DMS53 treated with DMSO at 0.1 percent for 48 hours (cell line): ENCODE measurements around the gene SATB2.

Experiments used
- DNase-seq: peaks from one replicate; lab custom pipeline; 2025; ENCODE audit not compliant: unreplicated experiment; lab: John Stamatoyannopoulos, UW

The SATB2 gene

GRCh38 chr2:199407421-199407820 lies 50.3 kb downstream of the SATB2 start:
- no peak for DNase-seq

- no peak for DNase-seq
Observed at GRCh38 chr2:199405241-199405640, 52.5 kb downstream of the SATB2 start.

- DNase-seq: no peak
Observed at GRCh38 chr2:199404841-199405240, 52.9 kb downstream of the SATB2 start.

- DNase-seq: no peak
Observed at GRCh38 chr2:199395311-199395710, 62.4 kb downstream of the SATB2 start.

DNA sequence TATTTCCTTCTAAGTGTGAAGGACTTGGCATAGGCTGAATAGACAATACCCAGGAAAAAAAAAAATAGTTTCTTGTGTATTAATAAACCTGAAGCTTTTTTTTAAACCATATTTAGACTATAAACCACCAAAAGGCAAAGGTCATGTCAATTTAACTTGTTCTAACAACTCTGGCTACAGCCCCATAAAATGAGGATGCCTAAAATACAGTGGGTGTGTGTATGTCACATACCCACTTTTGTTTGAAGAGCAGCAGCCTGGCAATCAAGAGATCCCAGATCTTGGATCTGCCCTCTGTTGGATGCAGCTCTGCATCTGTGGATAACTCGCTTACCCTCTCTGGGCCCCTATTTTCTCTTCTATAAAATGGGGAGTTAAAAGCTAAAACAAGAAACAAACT lies 65.4 kb downstream of the SATB2 start:
- DNase-seq: no peak

DNA sequence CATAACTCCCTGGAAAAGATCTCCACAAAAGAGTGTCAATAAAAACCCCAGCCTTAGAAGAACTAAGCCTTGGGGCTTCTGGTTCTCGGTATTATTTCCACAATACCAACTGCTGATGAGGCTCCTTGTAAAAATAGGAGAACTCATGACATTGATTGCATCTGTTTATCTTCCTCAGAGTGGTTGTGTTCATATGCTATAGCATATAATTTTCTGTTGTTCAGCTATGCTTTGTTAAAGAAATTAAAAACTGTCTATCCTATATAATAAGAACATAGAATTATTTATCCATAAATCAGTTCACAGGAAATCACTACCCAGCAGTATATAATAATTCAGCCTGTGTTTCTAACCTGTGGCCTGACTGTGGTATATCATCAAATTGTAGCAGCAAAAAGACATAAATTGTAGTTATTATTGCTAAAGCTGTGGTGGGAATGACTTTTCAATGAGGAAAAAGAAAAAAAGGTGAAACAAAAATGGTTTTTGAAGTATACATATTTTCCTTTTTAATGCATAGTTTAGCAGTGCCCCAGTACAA lies 68.9 kb downstream of the SATB2 start:
- no peak for DNase-seq

DNA sequence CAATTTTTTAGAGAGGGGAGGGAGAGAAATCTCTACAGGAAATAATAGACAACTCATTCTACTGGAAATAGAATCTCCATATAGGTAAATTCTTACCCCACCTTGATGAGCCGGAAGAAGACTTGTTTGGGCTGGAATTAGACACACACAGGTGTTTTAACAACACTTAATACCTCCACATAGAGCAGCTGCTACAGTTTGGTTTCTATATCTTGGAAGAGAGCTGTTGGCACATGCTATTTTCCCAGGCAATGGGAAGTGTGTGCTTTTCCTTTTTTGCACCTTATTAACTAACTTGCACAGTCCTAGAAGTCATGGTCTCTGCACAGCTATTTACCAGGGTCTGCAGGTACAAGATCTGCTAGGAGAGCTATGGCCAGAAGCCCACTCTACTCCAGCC lies 73.7 kb downstream of the SATB2 start:
- peak; percentile 20 for DNase-seq

DNA sequence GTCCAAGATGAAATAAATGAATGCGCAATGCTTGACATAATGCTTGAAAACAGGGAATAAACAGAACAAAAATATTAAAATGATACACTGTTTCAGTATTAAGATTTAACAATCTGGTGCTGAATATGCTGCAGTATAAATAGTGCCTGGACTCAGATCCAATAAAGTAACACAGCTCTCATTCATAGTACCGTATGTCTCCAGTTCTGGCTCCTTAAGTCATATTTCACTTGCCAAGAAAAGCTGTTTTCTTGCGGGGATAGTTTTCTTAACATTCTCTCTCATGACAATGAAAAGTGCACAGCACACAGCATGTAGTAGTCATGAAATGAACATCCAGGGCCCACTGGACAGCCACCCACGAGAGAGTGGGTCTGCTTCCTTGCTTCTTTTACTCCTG lies 74.7 kb downstream of the SATB2 start:
- DNase-seq: no peak

DNA sequence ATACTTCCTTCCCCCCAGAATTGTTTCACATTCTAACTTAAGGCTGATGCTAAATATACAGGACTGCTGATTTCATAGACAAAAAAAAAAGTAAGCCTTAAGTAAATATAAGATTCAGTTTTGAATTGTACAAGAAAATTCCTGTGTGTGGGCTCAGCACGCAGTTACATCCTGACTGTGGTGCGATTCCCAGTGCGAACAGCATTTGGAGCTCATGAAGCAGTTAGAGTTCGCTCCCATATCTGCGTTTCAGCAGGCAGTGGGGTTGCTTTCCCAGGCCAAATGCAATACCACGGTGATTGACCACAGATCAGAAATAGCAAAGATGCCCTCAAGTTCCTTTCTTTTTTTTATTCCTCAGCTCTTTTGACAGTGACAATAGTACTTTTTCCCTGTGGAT lies 75.6 kb downstream of the SATB2 start:
- no peak for DNase-seq

- no peak for DNase-seq
Observed at GRCh38 chr2:199381531-199381930, 76.2 kb downstream of the SATB2 start.

- peak; percentile 87 for DNase-seq
Observed at GRCh38 chr2:199378948-199379650, 78.6 kb downstream of the SATB2 start.

DNA sequence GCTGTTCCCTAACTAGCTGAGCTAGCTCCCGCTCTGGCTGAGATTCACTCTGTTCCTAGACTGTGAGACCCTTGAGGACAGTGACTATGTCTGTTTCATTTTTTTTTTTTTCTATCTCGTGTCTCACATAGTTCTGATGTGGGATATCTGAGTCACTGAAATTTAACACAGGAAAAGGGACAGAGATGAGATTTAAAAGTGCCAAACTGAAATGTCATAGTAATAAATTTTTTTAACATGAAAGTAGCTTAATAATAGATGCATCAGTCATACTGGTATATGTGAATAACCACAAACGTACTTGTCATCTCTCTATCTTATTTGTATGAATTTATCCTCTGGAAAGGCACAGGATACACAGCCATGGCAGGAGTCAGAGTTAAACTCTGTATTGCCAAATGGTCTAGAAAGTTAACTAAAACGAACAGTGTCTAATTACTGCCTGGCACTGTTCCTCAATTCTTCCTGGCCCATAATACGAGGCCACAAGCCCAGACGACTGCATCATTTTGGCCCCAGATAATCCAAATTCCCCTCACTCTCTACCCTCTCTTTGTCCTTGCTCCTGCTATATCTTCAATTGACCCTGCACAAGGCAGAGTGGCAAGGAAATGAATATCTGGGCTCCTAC lies 87.5 kb downstream of the SATB2 start:
- DNase-seq: no peak

DNA sequence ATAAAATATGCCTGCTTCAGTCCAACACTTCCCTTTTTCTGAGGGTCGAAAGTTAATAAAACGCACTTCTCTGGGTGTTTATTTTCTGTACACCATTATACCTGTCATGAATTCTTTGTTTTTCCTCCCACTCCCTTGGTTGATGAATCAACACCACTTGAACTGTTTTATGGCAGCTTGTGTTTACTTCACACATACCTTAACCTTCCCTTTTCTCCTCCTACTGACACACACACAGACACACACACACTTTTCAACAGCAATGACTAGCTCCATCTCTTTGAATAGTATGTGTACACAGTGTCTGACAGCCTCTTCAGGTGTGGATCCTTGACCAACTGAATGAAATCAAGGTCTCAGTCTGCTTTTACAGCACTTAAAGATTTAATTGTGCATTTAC lies 91.3 kb downstream of the SATB2 start:
- DNase-seq: peak; percentile 98

GRCh38 chr2:199364153-199364552 lies 93.6 kb downstream of the SATB2 start:
- peak; percentile 76 for DNase-seq

- DNase-seq: no peak
Observed at GRCh38 chr2:199356412-199356811, 101.3 kb downstream of the SATB2 start.

- DNase-seq: no peak
Observed at GRCh38 chr2:199348871-199349270, 108.9 kb downstream of the SATB2 start.

DNA sequence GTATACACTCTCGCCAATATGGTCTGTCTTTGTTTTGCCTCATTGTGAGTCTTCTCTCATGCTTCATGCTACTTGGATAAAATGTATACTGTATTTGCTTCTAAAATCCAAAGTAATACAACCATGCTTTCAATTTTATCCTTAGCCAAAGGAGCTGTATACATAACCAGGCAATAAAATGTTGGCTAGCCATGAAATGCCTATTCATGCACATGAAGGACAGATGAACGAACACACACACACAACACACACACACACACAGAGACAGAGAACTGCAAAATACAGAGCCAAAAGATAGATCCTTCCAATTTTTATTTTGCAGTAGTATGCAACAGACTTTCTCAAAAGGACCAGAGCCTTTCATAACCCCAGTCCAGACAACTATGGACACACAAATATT lies 113.7 kb downstream of the SATB2 start:
- DNase-seq: no peak

DNA sequence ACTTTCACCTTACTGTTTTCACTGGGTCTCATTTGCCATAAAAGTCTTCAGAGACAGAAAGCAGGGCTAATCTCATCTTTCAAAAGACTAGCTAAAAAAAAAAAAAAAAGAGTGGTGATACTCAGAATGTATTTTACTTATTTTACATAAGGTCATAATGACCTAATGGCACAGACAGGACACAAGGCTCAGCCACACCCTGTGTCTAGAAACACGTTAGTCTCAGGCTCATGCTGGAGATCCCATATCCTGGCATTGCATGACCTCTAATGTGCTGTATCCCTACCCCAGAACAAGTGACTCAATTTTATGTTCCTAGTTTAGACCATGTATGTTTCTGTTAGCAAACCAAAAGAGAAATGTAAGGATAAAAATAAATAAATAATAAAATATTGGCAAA lies 115.4 kb downstream of the SATB2 start:
- no peak for DNase-seq

GRCh38 chr2:199341123-199341522 lies 116.6 kb downstream of the SATB2 start:
- no peak for DNase-seq

DNA sequence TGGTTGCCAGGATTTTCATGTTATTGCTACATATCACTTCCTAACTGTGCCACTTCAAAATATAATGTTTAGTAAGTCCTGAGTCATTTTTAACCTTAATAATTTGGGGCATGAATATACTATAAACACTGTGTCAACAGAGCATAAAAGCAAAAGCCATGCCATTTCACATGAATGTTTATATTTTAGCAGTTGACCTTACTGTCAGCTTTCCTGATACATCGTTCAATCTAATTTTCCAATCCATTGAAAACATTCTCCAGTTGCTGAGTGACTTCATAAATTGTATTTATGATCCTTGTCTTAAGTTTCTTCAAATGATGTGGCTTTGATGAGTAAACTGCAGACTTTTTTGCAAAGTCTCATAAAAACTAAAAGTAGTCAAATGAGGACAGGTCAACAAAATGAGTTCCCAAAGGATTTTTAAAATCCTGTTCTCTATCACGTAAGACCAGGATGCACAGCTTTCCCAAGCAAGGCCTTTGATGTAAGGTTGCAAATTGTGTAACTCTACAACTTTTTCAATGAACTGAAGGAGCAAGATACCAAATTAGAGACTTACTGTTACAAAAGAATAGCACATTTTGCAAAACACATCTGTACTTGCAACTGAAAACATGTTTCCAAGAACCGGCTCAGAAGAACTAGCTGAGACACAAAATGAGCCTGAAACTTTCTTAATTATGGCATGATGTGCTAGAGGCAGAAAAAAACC lies 117.7 kb downstream of the SATB2 start:
- no peak for DNase-seq

GRCh38 chr2:199336546-199336945 lies 121.2 kb downstream of the SATB2 start:
- no peak for DNase-seq

- no peak for DNase-seq
Observed at GRCh38 chr2:199335502-199335901, 122.2 kb downstream of the SATB2 start.
